ENCODE data around the gene TRIM47. TPM values are rescaled to one million over a fixed set of nuclear protein-coding genes. Genes with fewer than 3 reads are reported as not detected.

TRIM47 gene
- total RNA-seq, 6 experiments from 2014 or later, result 1.0 to 2.3 (median 1.5) TPM

GRCh38 chr17:75845933-75846691 lies 32.3 kb downstream of the TRIM47 start:
- Mint-ChIP-seq H3K4me1 (ENCODE audit: low read depth) (peaks cover 5% of the 10 kb centered on the region; the same call in 1 of the 2 replicates), H3K27ac (no peak overlapping the region), H3K27me3 (ENCODE audit: insufficient read depth) (no peaks in the 10 kb centered on the region), H3K36me3 (ENCODE audit: low read depth) (peaks cover 8% of the 10 kb centered on the region), H3K4me3 (no peak overlapping the region), H3K9me3 (no peaks in the 10 kb centered on the region)
- TF ChIP-seq, protein P1, sequence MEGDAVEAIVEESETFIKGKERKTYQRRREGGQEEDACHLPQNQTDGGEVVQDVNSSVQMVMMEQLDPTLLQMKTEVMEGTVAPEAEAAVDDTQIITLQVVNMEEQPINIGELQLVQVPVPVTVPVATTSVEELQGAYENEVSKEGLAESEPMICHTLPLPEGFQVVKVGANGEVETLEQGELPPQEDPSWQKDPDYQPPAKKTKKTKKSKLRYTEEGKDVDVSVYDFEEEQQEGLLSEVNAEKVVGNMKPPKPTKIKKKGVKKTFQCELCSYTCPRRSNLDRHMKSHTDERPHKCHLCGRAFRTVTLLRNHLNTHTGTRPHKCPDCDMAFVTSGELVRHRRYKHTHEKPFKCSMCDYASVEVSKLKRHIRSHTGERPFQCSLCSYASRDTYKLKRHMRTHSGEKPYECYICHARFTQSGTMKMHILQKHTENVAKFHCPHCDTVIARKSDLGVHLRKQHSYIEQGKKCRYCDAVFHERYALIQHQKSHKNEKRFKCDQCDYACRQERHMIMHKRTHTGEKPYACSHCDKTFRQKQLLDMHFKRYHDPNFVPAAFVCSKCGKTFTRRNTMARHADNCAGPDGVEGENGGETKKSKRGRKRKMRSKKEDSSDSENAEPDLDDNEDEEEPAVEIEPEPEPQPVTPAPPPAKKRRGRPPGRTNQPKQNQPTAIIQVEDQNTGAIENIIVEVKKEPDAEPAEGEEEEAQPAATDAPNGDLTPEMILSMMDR (IDR thresholded peaks at IDR 0.05), result no peak
- DNase-seq, result no peak

- H3K4me3 Mint-ChIP-seq, result no peak overlapping the region
- DNase-seq, result peak; percentile 54
- TF ChIP-seq, protein P1 (IDR thresholded peaks at IDR 0.05), result peak; percentile 83
- no peaks in the 10 kb centered on the region for H3K27me3 Mint-ChIP-seq (ENCODE audit: insufficient read depth)
- no peak overlapping the region for H3K27ac Mint-ChIP-seq
- peaks cover 8% of the 10 kb centered on the region for H3K36me3 Mint-ChIP-seq (ENCODE audit: low read depth)
- H3K9me3 Mint-ChIP-seq, result no peaks in the 10 kb centered on the region
- H3K4me1 Mint-ChIP-seq (ENCODE audit: low read depth), result peaks cover 5% of the 10 kb centered on the region; the same call in 1 of the 2 replicates
These were observed 33.2 kb downstream of the TRIM47 start for GRCh38 chr17:75845058-75845711.

DNA sequence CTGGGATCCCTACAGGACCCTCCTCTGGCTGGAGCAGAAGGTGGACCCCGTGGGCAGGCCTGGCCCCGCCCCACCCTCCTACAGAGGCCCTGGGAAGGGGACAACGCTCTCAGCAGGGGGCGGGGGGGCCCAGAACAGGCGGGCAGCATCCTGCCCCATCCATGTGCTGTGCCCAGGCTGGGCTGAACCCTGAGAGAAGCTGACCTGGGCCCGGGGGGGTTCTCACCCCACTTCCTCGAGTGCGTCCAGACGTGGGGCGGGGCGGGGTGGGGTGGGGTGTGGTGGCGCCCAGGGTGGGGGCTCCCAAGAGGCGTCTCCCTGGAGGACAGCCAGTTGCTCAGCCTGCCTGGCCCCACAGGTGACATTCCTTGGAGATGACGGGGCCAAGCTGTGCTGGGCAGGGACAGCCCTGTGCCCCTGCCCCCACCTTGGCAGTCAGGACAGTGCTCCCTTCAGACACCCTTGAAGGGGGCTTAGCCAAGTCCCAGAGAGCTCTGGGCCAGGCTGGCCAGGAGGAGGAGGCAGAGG lies 33.8 kb downstream of the TRIM47 start:
- H3K4me1 Mint-ChIP-seq (ENCODE audit: low read depth), result peaks cover 5% of the 10 kb centered on the region; the same call in 1 of the 2 replicates
- H3K36me3 Mint-ChIP-seq (ENCODE audit: low read depth), result peaks cover 8% of the 10 kb centered on the region
- no peak overlapping the region for H3K4me3 Mint-ChIP-seq
- H3K9me3 Mint-ChIP-seq, result no peaks in the 10 kb centered on the region
- TF ChIP-seq, protein P1 (IDR thresholded peaks at IDR 0.05), result no peak
- no peak for DNase-seq
- H3K27ac Mint-ChIP-seq, result no peak overlapping the region
- H3K27me3 Mint-ChIP-seq (ENCODE audit: insufficient read depth), result no peaks in the 10 kb centered on the region

- Mint-ChIP-seq H3K9me3 (no peaks in the 10 kb centered on the region), H3K27me3 (ENCODE audit: insufficient read depth) (peaks cover 2% of the 10 kb centered on the region; the same call in 1 of the 2 replicates), H3K4me1 (ENCODE audit: low read depth) (peaks cover 5% of the 10 kb centered on the region; the same call in 1 of the 2 replicates), H3K4me3 (no peak within 1 kb of the TSS), H3K27ac (no peak within 1 kb of the TSS), H3K36me3 (ENCODE audit: low read depth) (peaks cover 7% of the 10 kb centered on the region)
- no peak for DNase-seq
- TF ChIP-seq, protein P1 (IDR thresholded peaks at IDR 0.05), result no peak
These were observed 34.5 kb downstream of the TRIM47 start, which contains the start of gene UNC13D for GRCh38 chr17:75843577-75844529. TSS of gene UNC13D (minus strand) at chr17:75844404. CDS start at chr17:75844337, 67 bp downstream.

Measured in HFFc6 (cell line).